HL-60 (cell line): ENCODE measurements around the gene USP6.

Source experiments
- DNase-seq, 2 experiments: peaks; one replicate each; pipeline ENCODE4 v3.0.0-alpha.2; 2010 to 2020; ENCODE audit warnings: low read depth in 1 of 2, low spot score in 1 of 2
- H3K27ac ChIP-seq: fragments of 250-450 bp; sonication (Bioruptor Pico); replicated peaks from 2 replicates; pipeline ENCODE4 v1.5.1; 2020; ENCODE audit warnings: mild to moderate bottlenecking, moderate library complexity
- H3K27me3 ChIP-seq: fragments of 250-450 bp; sonication (Bioruptor Pico); 2 replicates; pipeline ENCODE4 v1.5.1; 2021; ENCODE audit warnings: mild to moderate bottlenecking, moderate library complexity; ENCODE audit not compliant: insufficient read depth, poor library complexity, severe bottlenecking
- H3K4me3 ChIP-seq: replicated peaks from 2 replicates; pipeline ENCODE4 v1.5.1; 2011; ENCODE audit warnings: mild to moderate bottlenecking, control low read depth, low read length; ENCODE audit not compliant: insufficient read depth
- CTCF ChIP-seq: IDR thresholded peaks from one replicate; pipeline ENCODE4 v1.5.1; 2011; ENCODE audit warnings: low read length, control low read depth, inconsistent platforms; ENCODE audit not compliant: insufficient read depth
- GABPA ChIP-seq: IDR thresholded peaks from 2 replicates; pipeline ENCODE4 v1.6.1; 2012; ENCODE audit warnings: low read depth
- POLR2AphosphoS5 ChIP-seq: IDR thresholded peaks from 2 replicates; pipeline ENCODE4 v1.6.1; 2012; ENCODE audit warnings: low read depth
- REST ChIP-seq: IDR thresholded peaks from 2 replicates; pipeline ENCODE4 v1.6.1; 2012; ENCODE audit warnings: low read depth; ENCODE audit not compliant: insufficient replicate concordance
- SPI1 ChIP-seq: IDR thresholded peaks from 2 replicates; pipeline ENCODE4 v1.6.1; 2012; ENCODE audit warnings: low read depth, mild to moderate bottlenecking, borderline replicate concordance

USP6 gene

GRCh38 chr17:5179003-5179402, 63.2 kb downstream of the USP6 start:
- H3K27ac ChIP-seq: no peak overlapping the region
- no peak for DNase-seq
- TF ChIP-seq POLR2AphosphoS5 (no peak), SPI1 (no peak), CTCF (no peak), GABPA (no peak), REST (no peak)
- no peaks in the 10 kb centered on the region for H3K27me3 ChIP-seq
- H3K4me3 ChIP-seq: no peak overlapping the region

- no peak overlapping the region for H3K4me3 ChIP-seq
- no peak overlapping the region for H3K27ac ChIP-seq
- no peak for TF ChIP-seq GABPA
- TF ChIP-seq SPI1: no peak
- TF ChIP-seq POLR2AphosphoS5: no peak
- no peak for TF ChIP-seq REST
- TF ChIP-seq CTCF: no peak
- DNase-seq: no peak
- H3K27me3 ChIP-seq: no peaks in the 10 kb centered on the region
These were observed 65.9 kb downstream of the USP6 start for GRCh38 chr17:5181509-5182305.

- Histone ChIP-seq H3K27ac (no peak overlapping the region), H3K4me3 (no peak overlapping the region), H3K27me3 (no peaks in the 10 kb centered on the region)
- DNase-seq: no peak
- TF ChIP-seq REST (no peak), GABPA (no peak), CTCF (no peak), SPI1 (no peak), POLR2AphosphoS5 (no peak)
These were observed 67.0 kb downstream of the USP6 start for GRCh38 chr17:5182597-5183409.
